PC-3 (cell line): ENCODE measurements around the gene ADAMTS15. TPM values are rescaled to one million over a fixed set of nuclear protein-coding genes. Genes with fewer than 3 reads are reported as not detected.
A peak's percentile ranks its signal among the peaks of the same experiment; 100 is the strongest.

ENCODE experiments used
- ATAC-seq: fragments of 200-7000 bp; cut with Tn5 transposase; 2 replicates; pipeline ENCODE4 v1.9.1; 2020; ENCODE audit warnings: mild to moderate bottlenecking, moderate library complexity
- BruUV-seq: library from RNA; stranded (reverse); fragments of 400-500 nt; replicated peaks from 2 replicates; lab custom pipeline; 2021; lab: Mats Ljungman, UMichigan
- CTCF ChIA-PET: fragments of 300-600 bp; sonication (Branson Sonifier 250); formaldehyde crosslinking; loops from one replicate; lab custom pipeline; 2022; ENCODE audit warnings: antibody characterized with exemption; lab: Charles Lee
- POLR2A ChIA-PET: fragments of 300-600 bp; sonication (Branson Sonifier 250); formaldehyde crosslinking; loops from one replicate; lab custom pipeline; 2022; ENCODE audit warnings: antibody characterized with exemption; ENCODE audit not compliant: unreplicated experiment; lab: Charles Lee
- DNase-seq: peaks from one replicate; pipeline ENCODE4 v3.0.0-alpha.2; 2015
- H2AFZ ChIP-seq: fragments of 300-600 bp; sonication (generic); 2 replicates; pipeline ENCODE4 v1.6.0; 2016; ENCODE audit warnings: antibody characterized with exemption, low read length
- H3F3A ChIP-seq: fragments of 300-600 bp; sonication (generic); one replicate; pipeline ENCODE4 v1.6.0; 2017; ENCODE audit warnings: antibody characterized with exemption, low read length, control low read depth, mild to moderate bottlenecking; ENCODE audit not compliant: unreplicated experiment
- H3K27ac ChIP-seq: fragments of 300-600 bp; sonication (generic); 2 replicates; pipeline ENCODE4 v1.5.1; 2016; ENCODE audit warnings: mild to moderate bottlenecking, low read length
- H3K27me3 ChIP-seq: fragments of 300-600 bp; sonication (generic); 2 replicates; pipeline ENCODE4 v1.6.1; 2016; ENCODE audit warnings: low read length, mixed read lengths
- H3K36me3 ChIP-seq: fragments of 300-600 bp; sonication (generic); 2 replicates; pipeline ENCODE4 v1.6.1; 2016; ENCODE audit warnings: low read depth, mixed run types, low read length, mixed read lengths
- H3K4me1 ChIP-seq: fragments of 300-600 bp; sonication (generic); 2 replicates; pipeline ENCODE4 v1.5.1; 2016; ENCODE audit warnings: low read length; ENCODE audit not compliant: insufficient read depth
- H3K4me2 ChIP-seq: fragments of 300-600 bp; sonication (generic); 2 replicates; pipeline ENCODE4 v1.6.0; 2016; ENCODE audit warnings: low read length
- H3K4me3 ChIP-seq: fragments of 300-600 bp; sonication (generic); 2 replicates; pipeline ENCODE4 v1.5.1; 2016; ENCODE audit warnings: mild to moderate bottlenecking, low read length, mixed read lengths
- H3K79me2 ChIP-seq: fragments of 300-600 bp; sonication (generic); 2 replicates; pipeline ENCODE4 v1.6.1; 2017; ENCODE audit warnings: low read length, mixed read lengths
- H3K9ac ChIP-seq: fragments of 300-600 bp; sonication (generic); 2 replicates; pipeline ENCODE4 v1.6.0; 2016; ENCODE audit warnings: mild to moderate bottlenecking, low read length
- H3K9me2 ChIP-seq: fragments of 300-600 bp; sonication (generic); replicated peaks from 2 replicates; pipeline ENCODE4 v1.6.1; 2016; ENCODE audit warnings: mixed run types, low read length, mixed read lengths
- H3K9me3 ChIP-seq: fragments of 300-600 bp; sonication (generic); 2 replicates; pipeline ENCODE4 v1.6.1; 2016; ENCODE audit warnings: low read length, mixed read lengths
- H4K20me1 ChIP-seq: fragments of 300-600 bp; sonication (generic); 2 replicates; pipeline ENCODE4 v1.6.1; 2016; ENCODE audit warnings: low read length, mixed read lengths
- CTCF ChIP-seq: fragments of 300-600 bp; sonication (generic); conservative IDR thresholded peaks from 2 replicates; pipeline ENCODE4 v1.5.1; 2017; ENCODE audit warnings: antibody characterized with exemption, low read depth, mild to moderate bottlenecking, low read length
- EZH2 ChIP-seq: fragments of 300-600 bp; sonication (generic); IDR thresholded peaks from one replicate; pipeline ENCODE4 v1.6.1; 2017; ENCODE audit warnings: antibody characterized with exemption, mild to moderate bottlenecking, low read length; ENCODE audit not compliant: unreplicated experiment
- EZH2phosphoT487 ChIP-seq: fragments of 300-600 bp; sonication (generic); IDR thresholded peaks from 2 replicates; pipeline ENCODE4 v1.6.1; 2018; ENCODE audit warnings: mild to moderate bottlenecking, antibody characterized with exemption, low read length, borderline replicate concordance
- intact Hi-C: fragments of 100-400 bp; cut with micrococcal nuclease; formaldehyde crosslinking; loops from 2 replicates; pipeline ENCODE4 v1.9.0; 2023
- total RNA-seq: library from RNA; depleted of rRNA; stranded (reverse); fragments of >200 nt; gene quantifications from 2 replicates; pipeline ENCODE4 v1.2.3, GENCODE V29; 2014

ADAMTS15 gene
- total RNA-seq, 1 experiment from 2014 or later = 16.8 TPM

- ChIA-PET POLR2A (no interaction called here), CTCF (no interaction called here)
- Histone ChIP-seq H3K4me2 (no peak overlapping the region), H3K79me2 (no peaks in the 10 kb centered on the region), H3K9me3 (no peaks in the 10 kb centered on the region), H4K20me1 (no peaks in the 10 kb centered on the region), H3K27ac (no peak overlapping the region), H3K4me3 (no peak overlapping the region), H3K36me3 (no peaks in the 10 kb centered on the region), H2AFZ (no peak overlapping the region), H3K9ac (no peak overlapping the region), H3K4me1 (peaks cover 34% of the 10 kb centered on the region), H3K27me3 (no peaks in the 10 kb centered on the region), H3F3A (no peaks in the 10 kb centered on the region), H3K9me2 (no peaks in the 10 kb centered on the region; the same call in 1 of the 2 replicates)
- TF ChIP-seq EZH2 = no peak
- no peak for DNase-seq
- intact Hi-C loops = no loop called here
- BruUV-seq = no TSS peak
- ATAC-seq = no peak
Observed at GRCh38 chr11:130519128-130519932, 70.9 kb downstream of the ADAMTS15 start.

- ATAC-seq (no peak), DNase-seq (no peak)
- Histone ChIP-seq H3K9ac (no peak overlapping the region), H4K20me1 (no peaks in the 10 kb centered on the region), H3K9me2 (no peaks in the 10 kb centered on the region), H3K9me3 (no peaks in the 10 kb centered on the region), H3F3A (no peaks in the 10 kb centered on the region), H3K79me2 (no peaks in the 10 kb centered on the region), H3K27me3 (no peaks in the 10 kb centered on the region), H3K4me2 (no peak overlapping the region), H3K4me1 (peaks cover 35% of the 10 kb centered on the region), H3K4me3 (no peak overlapping the region), H2AFZ (no peak overlapping the region), H3K27ac (no peak overlapping the region), H3K36me3 (no peaks in the 10 kb centered on the region)
- CTCF ChIA-PET = no interaction called here
- POLR2A ChIA-PET = no interaction called here
- intact Hi-C loops = no loop called here
- TF ChIP-seq EZH2phosphoT487 (no peak), EZH2 (no peak), CTCF (no peak)
- no TSS peak for BruUV-seq
Observed at GRCh38 chr11:130520271-130520671, 71.8 kb downstream of the ADAMTS15 start.

- Histone ChIP-seq H3F3A (no peaks in the 10 kb centered on the region), H3K9ac (peak overlapping the region; percentile 43), H3K36me3 (no peaks in the 10 kb centered on the region), H3K9me2 (no peaks in the 10 kb centered on the region), H3K9me3 (no peaks in the 10 kb centered on the region), H3K4me3 (no peak overlapping the region), H3K79me2 (no peaks in the 10 kb centered on the region), H3K27me3 (no peaks in the 10 kb centered on the region), H2AFZ (peak overlapping the region; percentile 67), H3K27ac (peak overlapping the region; percentile 70), H3K4me1 (peaks cover 32% of the 10 kb centered on the region), H3K4me2 (peak overlapping the region; percentile 57), H4K20me1 (no peaks in the 10 kb centered on the region)
- POLR2A ChIA-PET = interaction anchor here (0.7 kb wide), 1 partner anchor 45 kb away, joined by 3 read pairs; no protein-coding TSS in a partner anchor
- TF ChIP-seq CTCF (no peak), EZH2 (no peak), EZH2phosphoT487 (no peak)
- intact Hi-C loops = loop anchor here (2.0 kb wide), 1 partner anchor 114 kb away; no protein-coding TSS in a partner anchor
- ATAC-seq (peak; percentile 96), DNase-seq (peak; percentile 93)
- BruUV-seq = TSS peak; percentile 85
- CTCF ChIA-PET = interaction anchor here (0.7 kb wide), 1 partner anchor 74 kb away, joined by 3 read pairs; the partner anchor contains the start of gene ADAMTS15
Observed at GRCh38 chr11:130522284-130522961, 74.0 kb downstream of the ADAMTS15 start.
